Measurements from ENCODE around the gene ETNK2. TPM values are rescaled to one million over a fixed set of nuclear protein-coding genes. Genes with fewer than 3 reads are reported as not detected.

The ETNK2 gene
- total RNA-seq, 2 donors from 2014 or later = 5.6 to 17.5 TPM

GRCh38 chr1:204081791-204082513 is 69.9 kb downstream of the ETNK2 start:
- no peaks in the 10 kb centered on the region for H3K9me3 ChIP-seq
- no peak overlapping the region for H3K4me3 ChIP-seq
- no peak for TF ChIP-seq CTCF (IDR thresholded peaks at IDR 0.05)
- H3K27me3 ChIP-seq = no peaks in the 10 kb centered on the region
- H3K4me1 ChIP-seq = peaks cover 0 to 68% of the 10 kb centered on the region in 2 donors
- H3K36me3 ChIP-seq = no peaks in the 10 kb centered on the region
- H3K27ac ChIP-seq = peak overlapping the region in 1 of 2 donors; percentile 65
- no peak for DNase-seq (ENCODE audit: low spot score)

GRCh38 chr1:204081164-204081790 is 70.6 kb downstream of the ETNK2 start:
- no peak for TF ChIP-seq CTCF (IDR thresholded peaks at IDR 0.05)
- H3K4me1 ChIP-seq = peaks cover 0 to 66% of the 10 kb centered on the region in 2 donors
- H3K4me3 ChIP-seq = no peak overlapping the region
- no peaks in the 10 kb centered on the region for H3K27me3 ChIP-seq
- no peaks in the 10 kb centered on the region for H3K36me3 ChIP-seq
- H3K9me3 ChIP-seq = no peaks in the 10 kb centered on the region
- H3K27ac ChIP-seq = peak overlapping the region in 1 of 2 donors; percentile 65
- no peak for DNase-seq (ENCODE audit: low spot score)

Other genes with a start within 250 kb of the ETNK2 start
- 1 to 10 TPM; 7.9 to 8.6 TPM for gene SOX13, start 78.9 kb downstream of the ETNK2 start, total RNA-seq
- under 1 TPM in 1 of 2 donors, not detected in 1; 0.83 TPM for gene REN, start 14.3 kb upstream of the ETNK2 start, total RNA-seq
- not detected for gene KISS1, start 44.4 kb upstream of the ETNK2 start, total RNA-seq
- gene GOLT1A, start 61.9 kb upstream of the ETNK2 start, total RNA-seq = not detected
- gene PLEKHA6, start 207.9 kb upstream of the ETNK2 start, total RNA-seq = 10 to 100 TPM; 18.1 to 25.7 TPM